SU-DHL-6 (cell line): Measurements from ENCODE around the gene CFAP161.

Experiments
- H2AFZ ChIP-seq: fragments of 200-600 bp; sonication (generic); 2 replicates; pipeline ENCODE4 v1.6.1; 2014; ENCODE audit warnings: low read depth, mild to moderate bottlenecking, moderate library complexity, mixed read lengths, antibody characterized with exemption, low read length; ENCODE audit not compliant: severe bottlenecking
- H3F3A ChIP-seq: fragments of 200-600 bp; shearing (Covaris generic); 2 replicates; pipeline ENCODE4 v1.6.0; 2016; ENCODE audit warnings: antibody characterized with exemption, mild to moderate bottlenecking; ENCODE audit not compliant: insufficient read depth
- H3K27ac ChIP-seq: fragments of 200-600 bp; sonication (generic); 2 replicates; pipeline ENCODE4 v1.5.1; 2016; ENCODE audit warnings: low read depth, mild to moderate bottlenecking, low read length, moderate library complexity, mixed read lengths
- H3K27me3 ChIP-seq: fragments of 200-600 bp; sonication (generic), shearing (Covaris generic); 2 replicates; pipeline ENCODE4 v1.6.0; 2014; ENCODE audit warnings: mild to moderate bottlenecking, low read length
- H3K36me3 ChIP-seq: fragments of 200-600 bp; sonication (generic); 2 replicates; pipeline ENCODE4 v1.6.1; 2014; ENCODE audit warnings: mild to moderate bottlenecking, low read length, mixed read lengths
- H3K4me2 ChIP-seq: fragments of 300-600, 200-600 bp; shearing (Covaris generic), sonication (generic); 2 replicates; pipeline ENCODE4 v1.6.0; 2014; ENCODE audit warnings: low read length, low read depth, mild to moderate bottlenecking; ENCODE audit not compliant: poor library complexity, severe bottlenecking
- H3K4me3 ChIP-seq: fragments of 200-600 bp; sonication (generic); 2 replicates; pipeline ENCODE4 v1.5.1; 2014; ENCODE audit warnings: antibody characterized with exemption, low read length, mild to moderate bottlenecking, mixed read lengths; ENCODE audit not compliant: insufficient read depth, poor library complexity, severe bottlenecking
- H3K79me2 ChIP-seq: fragments of 200-600 bp; sonication (generic); 2 replicates; pipeline ENCODE4 v1.6.1; 2014; ENCODE audit warnings: mild to moderate bottlenecking, low read length, moderate library complexity; ENCODE audit not compliant: insufficient read depth
- H3K9ac ChIP-seq: fragments of 200-600 bp; sonication (generic); 2 replicates; pipeline ENCODE4 v1.7.0; 2014; ENCODE audit warnings: mild to moderate bottlenecking, low read length
- H3K9me2 ChIP-seq: fragments of 200-600 bp; sonication (generic); replicated peaks from 2 replicates; pipeline ENCODE4 v1.6.1; 2014; ENCODE audit warnings: low read length; ENCODE audit not compliant: insufficient read depth
- H3K9me3 ChIP-seq: fragments of 200-600 bp; sonication (generic); 2 replicates; pipeline ENCODE4 v1.6.1; 2014; ENCODE audit warnings: low read length, mixed read lengths; ENCODE audit not compliant: insufficient read depth
- H4K20me1 ChIP-seq: fragments of 200-600 bp; sonication (generic); 2 replicates; pipeline ENCODE4 v1.6.1; 2014; ENCODE audit warnings: low read depth, mild to moderate bottlenecking, antibody characterized with exemption, low read length, moderate library complexity, mixed read lengths
- EZH2phosphoT487 ChIP-seq: fragments of 200-600 bp; sonication (generic), shearing (Covaris generic); conservative IDR thresholded peaks from 2 replicates; pipeline ENCODE4 v1.6.1; 2018; ENCODE audit warnings: mild to moderate bottlenecking, antibody characterized with exemption, low read length, moderate library complexity, mixed read lengths
- TF ChIP-seq, protein P1 (sequence below): fragments of 200-600 bp; sonication (generic); IDR thresholded peaks from one replicate; pipeline ENCODE4 v1.5.1; 2017; ENCODE audit warnings: antibody characterized with exemption, mild to moderate bottlenecking, low read length, moderate library complexity; ENCODE audit not compliant: insufficient read depth, poor library complexity, severe bottlenecking

CFAP161 gene

DNA sequence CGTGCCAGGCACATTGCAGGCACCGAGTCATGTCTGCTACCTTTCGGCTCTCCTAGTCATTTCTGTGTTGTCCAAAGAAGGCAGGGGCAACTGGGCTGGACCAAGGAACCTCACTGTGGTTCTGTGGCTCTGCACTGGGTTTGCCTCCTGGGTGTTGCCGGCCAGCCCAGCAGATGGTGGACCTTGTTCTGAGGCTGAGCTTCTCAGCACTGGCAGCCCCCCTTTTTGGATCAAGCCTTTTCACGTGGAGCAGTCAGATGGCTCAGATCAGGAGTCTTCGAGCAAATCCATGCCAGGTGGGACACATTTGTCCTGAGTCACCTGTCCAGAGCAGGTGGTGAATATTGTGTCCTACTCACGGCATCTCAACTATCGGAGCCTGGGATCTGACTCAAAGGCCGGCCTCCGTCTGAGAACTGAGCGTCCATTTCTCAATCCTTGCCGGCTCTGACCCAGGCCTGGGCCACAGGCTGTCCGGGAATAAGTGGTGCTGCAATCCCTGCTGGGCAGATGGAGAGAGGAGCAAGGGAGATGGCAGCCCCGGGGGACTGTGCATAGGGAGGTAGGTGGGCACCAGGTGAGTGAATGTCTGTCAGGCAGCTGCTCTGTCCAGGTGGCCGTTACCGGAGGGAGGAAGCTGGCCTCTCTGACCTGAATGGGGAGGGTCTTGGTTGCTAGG, 62.6 kb downstream of the CFAP161 start, which contains the start of gene IL16:
IL16 (plus strand) TSS at position 304 of the 679 bp plus-strand sequence. CDS start 28,521 bp downstream, outside the sequence.
- no peak for TF ChIP-seq EZH2phosphoT487
- TF ChIP-seq, protein P1, sequence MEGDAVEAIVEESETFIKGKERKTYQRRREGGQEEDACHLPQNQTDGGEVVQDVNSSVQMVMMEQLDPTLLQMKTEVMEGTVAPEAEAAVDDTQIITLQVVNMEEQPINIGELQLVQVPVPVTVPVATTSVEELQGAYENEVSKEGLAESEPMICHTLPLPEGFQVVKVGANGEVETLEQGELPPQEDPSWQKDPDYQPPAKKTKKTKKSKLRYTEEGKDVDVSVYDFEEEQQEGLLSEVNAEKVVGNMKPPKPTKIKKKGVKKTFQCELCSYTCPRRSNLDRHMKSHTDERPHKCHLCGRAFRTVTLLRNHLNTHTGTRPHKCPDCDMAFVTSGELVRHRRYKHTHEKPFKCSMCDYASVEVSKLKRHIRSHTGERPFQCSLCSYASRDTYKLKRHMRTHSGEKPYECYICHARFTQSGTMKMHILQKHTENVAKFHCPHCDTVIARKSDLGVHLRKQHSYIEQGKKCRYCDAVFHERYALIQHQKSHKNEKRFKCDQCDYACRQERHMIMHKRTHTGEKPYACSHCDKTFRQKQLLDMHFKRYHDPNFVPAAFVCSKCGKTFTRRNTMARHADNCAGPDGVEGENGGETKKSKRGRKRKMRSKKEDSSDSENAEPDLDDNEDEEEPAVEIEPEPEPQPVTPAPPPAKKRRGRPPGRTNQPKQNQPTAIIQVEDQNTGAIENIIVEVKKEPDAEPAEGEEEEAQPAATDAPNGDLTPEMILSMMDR = no peak
- no peaks in the 10 kb centered on the region for H3K79me2 ChIP-seq
- no peak within 1 kb of the TSS for H3K4me2 ChIP-seq
- no peak within 1 kb of the TSS for H3K9ac ChIP-seq
- no peaks in the 10 kb centered on the region for H3K36me3 ChIP-seq
- H3K27me3 ChIP-seq = no peaks in the 10 kb centered on the region
- no peaks in the 10 kb centered on the region for H3K9me2 ChIP-seq
- no peak within 1 kb of the TSS for H3K4me3 ChIP-seq
- H3K9me3 ChIP-seq = no peaks in the 10 kb centered on the region
- H4K20me1 ChIP-seq = no peaks in the 10 kb centered on the region
- H2AFZ ChIP-seq = no peak within 1 kb of the TSS
- H3K27ac ChIP-seq = no peak within 1 kb of the TSS
- H3F3A ChIP-seq = no peaks in the 10 kb centered on the region

DNA sequence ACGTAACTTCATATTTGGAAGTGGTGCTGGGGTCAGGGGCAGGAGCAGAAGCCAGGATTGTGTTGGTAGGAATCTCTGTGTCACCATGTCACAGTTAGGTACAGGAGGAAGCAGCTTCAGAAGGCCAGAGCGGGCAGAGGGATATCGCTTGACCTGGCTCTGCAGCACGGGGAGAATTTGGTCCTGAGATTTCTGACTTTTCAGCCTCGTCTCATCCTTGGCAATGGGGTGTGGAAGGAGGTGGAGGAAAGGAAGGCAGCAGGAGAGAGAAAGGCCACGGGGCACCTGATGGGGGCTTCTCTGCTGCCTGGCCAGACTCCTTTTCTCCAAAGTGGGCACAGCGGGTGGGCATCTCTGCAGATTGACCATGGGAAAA, 63.2 kb downstream of the CFAP161 start:
- TF ChIP-seq EZH2phosphoT487 = no peak
- TF ChIP-seq, protein P1 = no peak
- no peaks in the 10 kb centered on the region for H3K27me3 ChIP-seq
- no peaks in the 10 kb centered on the region for H3K79me2 ChIP-seq
- no peaks in the 10 kb centered on the region for H3K36me3 ChIP-seq
- no peak overlapping the region for H2AFZ ChIP-seq
- H3K27ac ChIP-seq = no peak overlapping the region
- no peak overlapping the region for H3K4me3 ChIP-seq
- no peaks in the 10 kb centered on the region for H4K20me1 ChIP-seq
- no peaks in the 10 kb centered on the region for H3K9me3 ChIP-seq
- no peaks in the 10 kb centered on the region for H3F3A ChIP-seq
- H3K9ac ChIP-seq = no peak overlapping the region
- no peak overlapping the region for H3K4me2 ChIP-seq
- no peaks in the 10 kb centered on the region for H3K9me2 ChIP-seq

DNA sequence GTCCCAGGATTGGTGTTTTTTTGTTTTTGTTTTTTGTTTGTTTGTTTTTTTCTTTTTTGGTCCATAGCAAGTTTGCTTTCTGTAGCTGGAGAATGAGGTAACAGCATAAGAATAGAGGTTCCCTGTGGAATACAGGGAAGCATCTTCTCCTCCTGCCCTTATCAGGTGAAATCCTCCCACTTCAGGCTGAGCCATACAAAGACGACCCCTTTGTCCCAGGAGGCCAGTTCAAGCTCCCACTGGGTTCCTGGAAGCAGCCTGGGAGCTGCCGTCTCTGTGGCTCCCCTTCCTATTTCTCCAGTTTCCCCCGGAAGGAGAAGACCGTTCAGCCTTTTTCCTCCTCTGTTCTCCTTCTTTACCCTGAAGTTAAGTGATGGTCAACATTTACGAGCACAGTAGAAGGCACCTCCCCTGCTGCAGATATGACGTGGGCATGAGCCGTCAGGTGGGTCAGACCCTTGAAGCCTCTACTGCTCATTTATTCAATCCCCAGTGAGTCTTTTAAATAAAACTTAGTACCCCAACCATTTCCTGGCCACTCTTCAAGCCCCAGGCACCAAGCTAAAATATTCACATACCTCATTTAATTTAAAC, 63.7 kb downstream of the CFAP161 start:
- Histone ChIP-seq H3K79me2 (no peaks in the 10 kb centered on the region), H3K4me3 (no peak overlapping the region), H4K20me1 (no peaks in the 10 kb centered on the region), H3K9me3 (no peaks in the 10 kb centered on the region), H3K27me3 (no peaks in the 10 kb centered on the region), H3K9me2 (no peaks in the 10 kb centered on the region), H3K36me3 (no peaks in the 10 kb centered on the region), H3K9ac (no peak overlapping the region), H3K4me2 (no peak overlapping the region), H3F3A (no peaks in the 10 kb centered on the region), H3K27ac (no peak overlapping the region), H2AFZ (no peak overlapping the region)
- no peak for TF ChIP-seq EZH2phosphoT487
- TF ChIP-seq, protein P1 = no peak
